Effector memory CD4-positive, alpha-beta T cell (primary cell): ENCODE results near the gene KIFC3.
A peak's percentile ranks its signal among the peaks of the same experiment; 100 is the strongest.
"Not testable (repeated sequence)": the region's sequence is repeated elsewhere in the genome, so short reads cannot be mapped to it uniquely, and the experiment has no call there.

Experiments used
- DNase-seq, 3 donors: peaks; one replicate each; pipeline ENCODE4 v3.0.0-alpha.2; 2020
- H3K27ac ChIP-seq: 2 replicates; pipeline ENCODE4 v1.7.0; 2013; ENCODE audit warnings: mild to moderate bottlenecking, low read length, moderate library complexity; ENCODE audit not compliant: insufficient read depth, poor library complexity, severe bottlenecking
- H3K27me3 ChIP-seq: replicated peaks from 2 replicates; pipeline ENCODE4 v1.7.0; 2013; ENCODE audit warnings: mild to moderate bottlenecking, low read length; ENCODE audit not compliant: insufficient read depth, control insufficient read depth, poor library complexity, severe bottlenecking
- H3K36me3 ChIP-seq: 2 replicates; pipeline ENCODE4 v1.7.0; 2013; ENCODE audit warnings: mild to moderate bottlenecking, low read length, moderate library complexity; ENCODE audit not compliant: control insufficient read depth, insufficient read depth
- H3K4me1 ChIP-seq: 2 replicates; pipeline ENCODE4 v1.7.0; 2013; ENCODE audit warnings: low read length, mild to moderate bottlenecking; ENCODE audit not compliant: control insufficient read depth, insufficient read depth, poor library complexity, severe bottlenecking
- H3K4me3 ChIP-seq: 2 replicates; pipeline ENCODE4 v1.7.0; 2013; ENCODE audit warnings: low read length, low read depth, mild to moderate bottlenecking; ENCODE audit not compliant: insufficient read depth, poor library complexity, severe bottlenecking
- H3K9me3 ChIP-seq: 2 replicates; pipeline ENCODE4 v1.7.0; 2013; ENCODE audit warnings: mild to moderate bottlenecking, low read length, moderate library complexity; ENCODE audit not compliant: control insufficient read depth
- total RNA-seq, 3 donors: gene quantifications; one replicate each; lab custom pipeline; 2026; lab: John Stamatoyannopoulos, UW

Gene KIFC3, protein sequence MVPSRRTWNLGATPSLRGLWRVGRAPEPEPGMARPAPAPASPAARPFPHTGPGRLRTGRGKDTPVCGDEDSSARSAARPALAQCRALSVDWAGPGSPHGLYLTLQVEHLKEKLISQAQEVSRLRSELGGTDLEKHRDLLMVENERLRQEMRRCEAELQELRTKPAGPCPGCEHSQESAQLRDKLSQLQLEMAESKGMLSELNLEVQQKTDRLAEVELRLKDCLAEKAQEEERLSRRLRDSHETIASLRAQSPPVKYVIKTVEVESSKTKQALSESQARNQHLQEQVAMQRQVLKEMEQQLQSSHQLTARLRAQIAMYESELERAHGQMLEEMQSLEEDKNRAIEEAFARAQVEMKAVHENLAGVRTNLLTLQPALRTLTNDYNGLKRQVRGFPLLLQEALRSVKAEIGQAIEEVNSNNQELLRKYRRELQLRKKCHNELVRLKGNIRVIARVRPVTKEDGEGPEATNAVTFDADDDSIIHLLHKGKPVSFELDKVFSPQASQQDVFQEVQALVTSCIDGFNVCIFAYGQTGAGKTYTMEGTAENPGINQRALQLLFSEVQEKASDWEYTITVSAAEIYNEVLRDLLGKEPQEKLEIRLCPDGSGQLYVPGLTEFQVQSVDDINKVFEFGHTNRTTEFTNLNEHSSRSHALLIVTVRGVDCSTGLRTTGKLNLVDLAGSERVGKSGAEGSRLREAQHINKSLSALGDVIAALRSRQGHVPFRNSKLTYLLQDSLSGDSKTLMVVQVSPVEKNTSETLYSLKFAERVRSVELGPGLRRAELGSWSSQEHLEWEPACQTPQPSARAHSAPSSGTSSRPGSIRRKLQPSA
- total RNA-seq, result 0.17 to 2.9 (median 1.1) reads per million in 3 donors

DNA sequence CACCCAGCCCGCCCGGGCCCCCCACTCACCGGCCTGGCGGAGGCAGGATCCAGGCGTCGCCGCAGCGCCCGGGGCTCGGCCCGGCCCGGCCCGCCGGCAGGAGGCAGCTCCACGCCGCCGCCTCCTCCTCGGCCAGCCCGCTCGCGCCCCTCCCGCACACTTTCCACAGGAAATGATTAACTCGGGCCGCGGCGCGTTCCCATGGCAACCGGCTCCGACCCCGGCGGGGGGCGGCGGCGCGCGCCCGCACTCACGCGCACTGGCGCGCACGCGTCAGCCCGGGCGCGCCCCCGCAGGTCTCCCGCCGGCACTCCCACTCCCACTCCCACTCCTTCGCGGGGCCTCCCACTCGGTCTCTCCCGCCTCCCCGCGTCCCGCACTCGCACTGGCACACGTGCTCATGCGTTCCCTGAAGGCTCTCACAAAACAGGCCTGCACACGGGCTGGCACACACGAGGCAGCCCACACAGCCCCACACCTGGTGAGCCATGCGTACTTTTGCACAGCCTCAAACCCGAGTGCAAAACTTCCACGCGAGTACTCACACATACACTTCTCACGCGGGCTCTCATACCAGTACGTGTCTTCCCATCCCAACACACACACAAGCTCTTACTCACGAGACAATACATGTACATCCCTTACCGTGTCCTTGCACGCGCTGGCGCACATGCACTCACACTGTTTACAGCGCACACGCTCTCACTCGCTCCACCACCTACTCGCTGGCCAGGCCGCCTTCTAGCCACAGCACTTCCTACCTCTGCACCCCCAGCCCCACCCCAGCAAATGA lies at the start of gene KIFC3:
Gene KIFC3, minus strand, starts transcription at position 151 of the 793 bp plus-strand sequence. CDS start 4,248 bp downstream, outside the sequence.
- H3K27me3 ChIP-seq, result no peaks in the 10 kb centered on the region
- peaks cover 8% of the 10 kb centered on the region for H3K4me1 ChIP-seq
- no peak within 1 kb of the TSS for H3K27ac ChIP-seq
- peak within 1 kb of the TSS; percentile 29 for H3K4me3 ChIP-seq
- H3K36me3 ChIP-seq, result no peaks in the 10 kb centered on the region
- peak; percentile 45 to 70 (median 53) for DNase-seq
- H3K9me3 ChIP-seq, result no peaks in the 10 kb centered on the region

DNA sequence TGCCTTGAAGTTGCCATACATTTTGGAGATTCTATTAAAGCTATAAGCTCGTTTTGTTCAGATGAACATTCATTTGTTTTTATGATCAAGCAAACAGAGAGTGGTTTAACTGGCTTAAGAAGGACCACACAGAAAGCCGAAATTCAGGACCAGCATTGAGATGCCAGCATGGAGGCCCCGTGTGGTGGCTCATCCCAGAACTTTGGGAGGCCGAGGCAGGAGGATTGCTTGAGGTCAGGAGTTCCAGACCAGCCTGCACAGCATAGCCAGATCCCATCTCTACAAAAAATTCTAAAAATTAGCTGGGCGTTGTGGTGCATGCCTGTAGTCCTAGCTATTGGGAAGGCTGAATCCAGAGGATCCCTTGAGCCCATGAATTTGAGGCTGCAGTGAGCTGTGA lies 45.9 kb upstream of the KIFC3 start:
- Histone ChIP-seq H3K9me3 (no peaks in the 10 kb centered on the region), H3K4me3 (no peak overlapping the region), H3K27ac (no peak overlapping the region), H3K4me1 (no peaks in the 10 kb centered on the region), H3K36me3 (no peaks in the 10 kb centered on the region), H3K27me3 (no peaks in the 10 kb centered on the region)
- no peak for DNase-seq

DNA sequence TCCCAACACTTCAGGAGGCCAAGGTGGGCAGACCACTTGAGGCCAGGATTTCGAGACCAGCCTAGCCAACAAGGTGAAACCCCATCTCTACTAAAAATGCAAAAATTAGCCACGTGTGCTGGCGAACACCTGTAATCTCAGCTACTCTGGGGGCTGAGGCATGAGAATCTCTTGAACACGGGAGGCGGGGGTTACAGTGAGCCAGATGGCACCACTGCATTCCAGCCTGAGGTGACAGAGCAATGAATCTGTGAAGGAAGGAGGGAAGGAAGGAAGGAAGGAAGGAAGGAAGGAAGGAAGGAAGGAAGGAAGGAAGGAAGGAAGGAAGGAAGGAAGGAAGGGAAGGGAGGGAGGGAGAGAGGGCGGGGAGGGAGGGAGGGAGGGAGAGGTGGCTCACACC lies 44.6 kb upstream of the KIFC3 start:
- not testable (repeated sequence) for H3K4me3 ChIP-seq, H3K27ac ChIP-seq, DNase-seq, H3K27me3 ChIP-seq, H3K9me3 ChIP-seq, H3K4me1 ChIP-seq, H3K36me3 ChIP-seq

GRCh38 chr16:57846078-57846697 lies 43.9 kb upstream of the KIFC3 start:
- DNase-seq, result no peak
- H3K27me3 ChIP-seq, result no peaks in the 10 kb centered on the region

GRCh38 chr16:57845115-57845514 lies 42.8 kb upstream of the KIFC3 start:
- no peaks in the 10 kb centered on the region for H3K4me1 ChIP-seq
- H3K27me3 ChIP-seq, result no peaks in the 10 kb centered on the region
- no peak overlapping the region for H3K4me3 ChIP-seq
- no peak overlapping the region for H3K27ac ChIP-seq
- no peaks in the 10 kb centered on the region for H3K36me3 ChIP-seq
- no peaks in the 10 kb centered on the region for H3K9me3 ChIP-seq
- DNase-seq, result no peak

More at GRCh38 chr16:57846078-57846697, 43.9 kb upstream of the KIFC3 start:
- Histone ChIP-seq H3K27ac (no peak overlapping the region), H3K4me3 (no peak overlapping the region), H3K36me3 (no peaks in the 10 kb centered on the region), H3K9me3 (no peaks in the 10 kb centered on the region), H3K4me1 (no peaks in the 10 kb centered on the region)

GRCh38 chr16:57844416-57845030 lies 42.2 kb upstream of the KIFC3 start:
- Histone ChIP-seq H3K27me3 (no peaks in the 10 kb centered on the region), H3K4me1 (no peaks in the 10 kb centered on the region), H3K36me3 (no peaks in the 10 kb centered on the region), H3K4me3 (no peak overlapping the region), H3K27ac (no peak overlapping the region), H3K9me3 (no peaks in the 10 kb centered on the region)
- DNase-seq, result no peak

GRCh38 chr16:57843400-57843799 lies 41.1 kb upstream of the KIFC3 start:
- Histone ChIP-seq H3K9me3 (no peaks in the 10 kb centered on the region), H3K36me3 (no peaks in the 10 kb centered on the region), H3K4me3 (no peak overlapping the region), H3K4me1 (no peaks in the 10 kb centered on the region), H3K27me3 (no peaks in the 10 kb centered on the region), H3K27ac (no peak overlapping the region)
- DNase-seq, result no peak

- Histone ChIP-seq H3K9me3 (no peaks in the 10 kb centered on the region), H3K36me3 (no peaks in the 10 kb centered on the region), H3K4me1 (no peaks in the 10 kb centered on the region), H3K27me3 (no peaks in the 10 kb centered on the region), H3K27ac (no peak overlapping the region), H3K4me3 (no peak overlapping the region)
- no peak for DNase-seq
Measured at GRCh38 chr16:57842601-57843000, 40.3 kb upstream of the KIFC3 start.

DNA sequence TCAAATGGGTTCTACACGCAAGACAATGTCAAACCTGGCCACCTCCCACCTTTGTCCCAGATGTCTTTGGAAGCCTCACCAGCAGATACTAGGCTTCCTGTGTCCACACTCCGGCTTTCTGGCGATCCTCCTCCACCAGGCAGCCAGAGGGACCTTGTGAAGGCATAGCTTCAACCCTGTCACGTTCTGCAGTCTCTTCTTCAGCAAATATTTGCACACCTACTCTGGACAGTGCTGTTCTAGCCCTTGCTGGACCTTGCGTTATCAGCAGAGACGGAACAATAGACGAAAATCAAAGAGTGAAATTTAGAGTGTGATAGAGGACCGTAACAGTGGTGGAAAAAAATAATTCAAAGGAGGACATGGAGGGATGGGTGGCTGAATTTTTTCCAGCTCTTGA lies 38.5 kb upstream of the KIFC3 start:
- no peak overlapping the region for H3K27ac ChIP-seq
- H3K4me1 ChIP-seq, result no peaks in the 10 kb centered on the region
- no peak overlapping the region for H3K4me3 ChIP-seq
- H3K36me3 ChIP-seq, result no peaks in the 10 kb centered on the region
- no peaks in the 10 kb centered on the region for H3K27me3 ChIP-seq
- H3K9me3 ChIP-seq, result no peaks in the 10 kb centered on the region
- DNase-seq, result no peak
